ENCODE data around the gene CCDC167.

The CCDC167 gene

DNA sequence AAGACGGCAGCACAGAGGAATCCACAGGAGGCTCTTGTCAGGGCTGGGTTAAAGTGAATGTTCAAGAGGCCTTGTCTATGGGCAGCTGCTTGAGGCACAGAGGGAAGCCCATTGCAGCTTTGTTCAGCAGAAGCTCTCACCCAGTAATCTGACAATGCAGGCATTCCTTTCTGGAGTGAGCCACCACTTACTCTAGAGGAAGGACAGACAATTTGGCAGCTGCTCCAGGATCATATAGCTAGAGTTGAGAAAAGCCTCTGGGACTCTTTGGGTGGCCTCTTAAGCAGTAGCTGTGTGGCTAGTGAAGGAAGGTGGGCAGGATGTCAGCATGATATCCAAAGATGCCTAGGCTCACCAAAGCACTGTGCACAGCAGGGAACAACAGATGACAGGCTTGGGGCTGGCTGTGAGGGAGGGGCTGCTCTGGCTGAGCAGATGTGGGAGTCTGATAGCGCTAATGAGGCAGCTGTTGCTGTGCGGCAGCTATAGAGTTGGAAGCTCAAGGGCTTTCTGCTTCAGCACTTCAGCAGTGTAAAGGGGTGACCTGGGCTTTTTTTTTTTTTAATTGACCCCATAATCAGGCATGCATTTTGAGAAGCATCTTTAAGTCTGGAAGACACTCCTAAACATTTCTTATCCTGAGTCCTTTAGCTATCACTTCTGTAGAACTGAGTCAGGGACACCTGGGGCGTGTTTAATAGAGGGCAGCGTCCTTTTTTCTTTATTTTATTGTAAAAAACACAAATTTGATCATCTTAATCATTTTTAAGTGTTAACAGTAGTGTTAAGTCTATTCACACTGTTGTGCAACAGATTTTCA lies 39.5 kb downstream of the CCDC167 start:
- H3K4me1 ChIP-seq (ENCODE audit: low read depth, poor library complexity, severe bottlenecking) = no peaks in the 10 kb centered on the region
- H3K79me2 ChIP-seq (ENCODE audit: insufficient read depth, low read depth) = no peaks in the 10 kb centered on the region
- no peak overlapping the region for H3K27ac ChIP-seq
- no peak overlapping the region for H3K4me3 ChIP-seq (IDR thresholded peaks at IDR 0.05; ENCODE audit: insufficient read depth, low read depth, low read length)
- no peak overlapping the region for H3K9ac ChIP-seq
- no peaks in the 10 kb centered on the region for H4K20me1 ChIP-seq (ENCODE audit: insufficient read depth)
- no peak for TF ChIP-seq CTCF (conservative IDR thresholded peaks at IDR 0.05; ENCODE audit: low read depth, low read length)
- no peak overlapping the region for H3K4me2 ChIP-seq
- H3K27me3 ChIP-seq (ENCODE audit: insufficient read depth, low read depth) = no peaks in the 10 kb centered on the region
- H2AFZ ChIP-seq (ENCODE audit: low read depth) = no peak overlapping the region
- no peaks in the 10 kb centered on the region for H3K36me3 ChIP-seq (ENCODE audit: insufficient read depth)

DNA sequence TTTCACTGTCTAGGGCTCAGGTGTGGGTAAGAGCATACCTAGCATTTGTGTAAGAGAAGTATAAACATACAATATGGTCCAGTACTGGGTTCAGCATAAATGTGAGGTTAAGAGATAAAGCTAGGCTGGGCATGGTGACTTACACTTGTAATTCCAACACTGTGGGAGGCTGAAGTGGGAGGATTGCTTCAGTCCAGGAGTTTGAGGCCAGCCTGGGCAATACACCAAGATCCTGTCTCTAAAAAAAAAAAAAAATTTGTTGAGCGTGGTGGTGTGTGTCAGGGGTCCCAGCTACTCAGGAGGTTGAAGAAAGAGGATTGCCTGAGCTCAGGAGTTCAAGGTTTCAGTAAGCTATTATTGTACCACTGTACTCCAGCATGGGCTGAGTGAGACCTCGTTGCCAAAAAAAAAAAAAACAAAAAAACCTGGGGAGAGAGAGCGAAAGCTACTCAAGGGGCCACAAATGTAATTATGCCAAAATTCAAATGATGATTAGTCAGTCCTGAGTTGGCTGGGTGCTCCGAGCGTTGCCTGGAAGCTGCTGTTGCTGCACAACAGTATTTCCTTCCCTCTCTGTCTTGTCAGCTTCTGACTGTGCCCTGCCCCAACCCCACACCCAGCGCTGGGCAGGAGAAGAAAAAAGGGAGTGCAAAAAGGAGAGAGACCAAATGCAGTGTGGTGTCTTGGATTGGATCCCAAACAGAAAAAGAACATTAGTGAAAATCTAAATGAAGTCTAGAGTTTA lies 42.7 kb downstream of the CCDC167 start:
- no peak overlapping the region for H3K4me3 ChIP-seq (IDR thresholded peaks at IDR 0.05; ENCODE audit: insufficient read depth, low read depth, low read length)
- no peak overlapping the region for H3K4me2 ChIP-seq
- no peaks in the 10 kb centered on the region for H4K20me1 ChIP-seq (ENCODE audit: insufficient read depth)
- no peaks in the 10 kb centered on the region for H3K79me2 ChIP-seq (ENCODE audit: insufficient read depth, low read depth)
- H2AFZ ChIP-seq (ENCODE audit: low read depth) = no peak overlapping the region
- H3K4me1 ChIP-seq (ENCODE audit: low read depth, poor library complexity, severe bottlenecking) = no peaks in the 10 kb centered on the region
- H3K27ac ChIP-seq = no peak overlapping the region
- H3K27me3 ChIP-seq (ENCODE audit: insufficient read depth, low read depth) = no peaks in the 10 kb centered on the region
- no peak for TF ChIP-seq CTCF (conservative IDR thresholded peaks at IDR 0.05; ENCODE audit: low read depth, low read length)
- no peak overlapping the region for H3K9ac ChIP-seq
- H3K36me3 ChIP-seq (ENCODE audit: insufficient read depth) = no peaks in the 10 kb centered on the region

DNA sequence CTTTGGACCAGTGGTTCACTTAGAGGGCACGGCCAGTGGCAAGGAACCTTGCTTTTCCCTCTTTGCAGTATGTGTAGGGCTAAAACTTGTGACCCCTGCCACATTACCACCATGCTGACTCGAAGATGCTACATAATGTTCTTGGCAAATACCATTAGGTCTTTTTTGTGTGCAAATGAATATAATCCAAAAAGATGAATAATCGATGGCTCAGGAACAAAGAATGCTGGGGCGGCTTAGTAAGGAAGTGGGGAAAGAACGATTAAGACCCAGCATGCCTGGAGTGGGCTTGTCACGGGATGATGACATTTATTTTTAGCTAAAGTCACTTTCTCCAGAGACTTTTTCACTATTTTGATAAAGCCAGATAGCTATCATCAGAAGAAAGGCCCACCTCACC lies 43.6 kb downstream of the CCDC167 start:
- no peak for TF ChIP-seq CTCF (conservative IDR thresholded peaks at IDR 0.05; ENCODE audit: low read depth, low read length)
- H3K4me2 ChIP-seq = no peak overlapping the region
- H4K20me1 ChIP-seq (ENCODE audit: insufficient read depth) = no peaks in the 10 kb centered on the region
- no peak overlapping the region for H3K9ac ChIP-seq
- H3K79me2 ChIP-seq (ENCODE audit: insufficient read depth, low read depth) = no peaks in the 10 kb centered on the region
- no peaks in the 10 kb centered on the region for H3K4me1 ChIP-seq (ENCODE audit: low read depth, poor library complexity, severe bottlenecking)
- H3K36me3 ChIP-seq (ENCODE audit: insufficient read depth) = no peaks in the 10 kb centered on the region
- no peak overlapping the region for H2AFZ ChIP-seq (ENCODE audit: low read depth)
- H3K27ac ChIP-seq = no peak overlapping the region
- no peaks in the 10 kb centered on the region for H3K27me3 ChIP-seq (ENCODE audit: insufficient read depth, low read depth)
- no peak overlapping the region for H3K4me3 ChIP-seq (IDR thresholded peaks at IDR 0.05; ENCODE audit: insufficient read depth, low read depth, low read length)

DNA sequence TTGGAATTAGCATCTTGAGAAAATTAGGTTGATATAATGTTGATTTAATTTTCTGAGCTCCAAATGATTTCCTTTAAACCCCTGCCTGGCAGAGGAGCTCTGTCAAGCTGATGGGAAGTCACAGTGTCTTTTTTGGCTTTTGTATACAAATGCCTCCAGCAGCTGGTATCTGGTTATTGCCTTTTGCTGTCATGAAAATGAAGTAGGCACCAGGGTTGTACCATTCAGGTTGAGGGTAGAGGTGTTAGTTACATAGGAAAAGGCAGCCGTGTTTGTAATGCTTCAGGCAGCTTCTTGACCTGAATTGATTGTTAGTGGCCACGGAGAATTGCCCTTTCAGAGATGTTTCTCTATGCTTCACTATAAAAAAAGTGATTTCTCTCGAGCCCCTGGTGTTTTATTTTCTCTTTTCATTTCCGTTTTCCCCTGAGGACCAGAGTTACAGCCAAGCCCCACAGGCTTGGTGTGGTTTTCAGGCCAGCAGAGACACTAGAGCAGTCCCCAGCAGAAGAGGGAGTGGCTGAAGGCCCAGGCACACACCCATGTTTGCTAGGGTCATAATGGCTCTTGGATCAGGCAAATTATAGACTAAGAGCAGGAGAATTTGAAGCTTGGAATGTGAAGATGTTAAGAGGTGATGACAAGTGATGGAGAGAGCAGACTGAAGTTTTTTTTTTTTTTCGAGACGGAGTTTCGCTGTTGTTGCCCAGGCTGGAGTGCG lies 45.1 kb downstream of the CCDC167 start:
- no peak overlapping the region for H3K4me2 ChIP-seq
- no peaks in the 10 kb centered on the region for H3K79me2 ChIP-seq (ENCODE audit: insufficient read depth, low read depth)
- TF ChIP-seq CTCF (conservative IDR thresholded peaks at IDR 0.05; ENCODE audit: low read depth, low read length) = no peak
- no peak overlapping the region for H3K9ac ChIP-seq
- H3K27me3 ChIP-seq (ENCODE audit: insufficient read depth, low read depth) = no peaks in the 10 kb centered on the region
- no peaks in the 10 kb centered on the region for H3K4me1 ChIP-seq (ENCODE audit: low read depth, poor library complexity, severe bottlenecking)
- no peaks in the 10 kb centered on the region for H4K20me1 ChIP-seq (ENCODE audit: insufficient read depth)
- H3K27ac ChIP-seq = no peak overlapping the region
- H2AFZ ChIP-seq (ENCODE audit: low read depth) = no peak overlapping the region
- no peaks in the 10 kb centered on the region for H3K36me3 ChIP-seq (ENCODE audit: insufficient read depth)
- H3K4me3 ChIP-seq (IDR thresholded peaks at IDR 0.05; ENCODE audit: insufficient read depth, low read depth, low read length) = no peak overlapping the region

Measured in KMS-11 (cell line).